GM12878 (cell line): ENCODE results near the gene RMC1.

ENCODE experiments used
- CTCF ChIP-seq, 3 experiments: IDR thresholded peaks in 2 of 3; conservative IDR thresholded peaks in 1 of 3; 2 replicates each; pipeline ENCODE4 v1.5.1; 2011; ENCODE audit warnings: low read depth in 3 of 3, low read length in 3 of 3, mild to moderate bottlenecking in 3 of 3, control low read depth in 2 of 3, moderate library complexity in 2 of 3, inconsistent platforms in 1 of 3, mixed read lengths in 1 of 3; ENCODE audit not compliant: control insufficient read depth in 2 of 3, insufficient read depth in 1 of 3; ENCODE audit errors: extremely low read depth in 1 of 3
- NR2F1 ChIP-seq: fragments of 450-650 bp; conservative IDR thresholded peaks from 2 replicates; pipeline ENCODE4 v1.6.1; 2017; ENCODE audit warnings: mild to moderate bottlenecking
- SIX5 ChIP-seq: IDR thresholded peaks from 2 replicates; pipeline ENCODE4 v1.6.1; 2011; ENCODE audit warnings: mild to moderate bottlenecking, low read depth, low read length, moderate library complexity; ENCODE audit not compliant: severe bottlenecking

- TF ChIP-seq SIX5 (no peak), NR2F1 (no peak), CTCF (IDR thresholded peaks at IDR 0.05 in 2 of 3, conservative IDR thresholded peaks at IDR 0.05 in 1 of 3; ENCODE audit: control insufficient read depth in 2 of 3, extremely low read depth in 1 of 3, insufficient read depth in 1 of 3, low read depth in 3 of 3, low read length in 3 of 3) (no peak)
Measured at GRCh38 chr18:23568281-23569138, 65.2 kb downstream of the RMC1 start.
